HG03571 (cell line): ENCODE data around the gene PEMT.

Source experiments
- ATAC-seq: cut with Tn5 transposase; IDR thresholded peaks from one replicate; pipeline ENCODE4 v1.9.1; 2021; ENCODE audit not compliant: unreplicated experiment

The PEMT gene

DNA sequence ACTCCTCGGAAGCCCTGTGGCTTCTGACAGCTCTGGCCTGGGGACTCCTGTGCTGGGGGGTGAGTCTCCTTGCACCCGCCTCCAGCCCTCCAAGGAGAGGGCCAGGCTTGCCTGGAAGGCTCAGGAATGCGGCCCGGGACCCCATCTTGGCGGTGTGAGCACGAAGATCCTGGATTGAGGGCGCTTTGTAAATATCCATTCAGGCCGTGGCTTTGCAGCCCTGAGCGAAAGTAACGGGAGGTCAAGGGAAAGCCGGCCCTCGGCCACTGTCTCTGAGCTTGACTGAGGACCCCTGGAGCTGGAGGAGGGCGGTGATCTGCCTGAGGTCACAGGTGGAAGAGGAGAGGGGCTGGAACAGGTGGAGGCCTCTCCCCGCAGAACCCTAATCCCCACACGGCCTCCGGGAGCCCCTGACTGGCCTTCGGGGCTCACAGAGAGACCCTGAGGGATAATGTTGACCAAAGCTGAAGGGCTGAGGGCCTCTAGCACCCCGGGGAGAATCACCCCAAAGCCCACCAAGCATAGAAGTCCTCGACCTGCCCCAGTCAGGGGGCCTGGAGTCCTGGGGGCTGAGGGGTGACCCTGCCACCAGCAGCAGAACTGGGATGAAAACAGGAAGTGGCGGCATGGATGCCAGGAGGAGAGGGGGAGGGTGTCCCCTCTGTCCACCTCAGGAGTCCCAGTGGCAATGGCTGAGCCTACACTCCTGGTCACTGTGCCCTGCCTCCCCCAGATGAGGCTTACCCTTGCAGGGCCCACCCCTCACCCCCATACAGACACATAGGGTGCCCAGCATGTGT is 87.0 kb downstream of the PEMT start:
- ATAC-seq, result no peak

DNA sequence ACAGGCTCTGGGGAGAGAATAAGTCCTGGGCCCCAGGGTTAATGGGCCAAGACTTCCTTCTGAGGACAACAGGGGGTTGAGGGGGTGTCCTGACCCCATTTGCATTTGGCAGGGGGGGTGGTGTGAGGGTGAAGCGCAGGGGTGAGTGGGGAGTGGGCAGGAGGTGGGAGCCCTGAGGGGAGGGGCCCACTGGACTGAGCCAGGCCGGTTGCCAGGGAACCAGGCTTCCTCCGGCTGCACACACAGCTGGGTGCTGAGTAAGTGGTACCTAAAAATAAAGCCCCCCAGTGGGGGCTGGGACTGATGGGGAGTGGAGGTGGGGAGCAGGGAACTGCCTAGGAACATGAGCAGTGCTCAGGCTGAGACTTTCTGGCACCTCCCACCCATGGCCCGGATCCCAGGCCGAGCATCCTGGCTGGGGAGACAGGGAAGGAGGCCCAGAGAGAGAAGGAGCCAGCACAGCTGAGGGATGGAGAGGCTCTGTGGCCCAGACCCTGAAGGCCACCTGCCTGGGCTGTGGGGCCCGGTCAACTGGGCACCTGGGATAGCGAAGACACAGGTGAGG is 87.9 kb downstream of the PEMT start:
- no peak for ATAC-seq

DNA sequence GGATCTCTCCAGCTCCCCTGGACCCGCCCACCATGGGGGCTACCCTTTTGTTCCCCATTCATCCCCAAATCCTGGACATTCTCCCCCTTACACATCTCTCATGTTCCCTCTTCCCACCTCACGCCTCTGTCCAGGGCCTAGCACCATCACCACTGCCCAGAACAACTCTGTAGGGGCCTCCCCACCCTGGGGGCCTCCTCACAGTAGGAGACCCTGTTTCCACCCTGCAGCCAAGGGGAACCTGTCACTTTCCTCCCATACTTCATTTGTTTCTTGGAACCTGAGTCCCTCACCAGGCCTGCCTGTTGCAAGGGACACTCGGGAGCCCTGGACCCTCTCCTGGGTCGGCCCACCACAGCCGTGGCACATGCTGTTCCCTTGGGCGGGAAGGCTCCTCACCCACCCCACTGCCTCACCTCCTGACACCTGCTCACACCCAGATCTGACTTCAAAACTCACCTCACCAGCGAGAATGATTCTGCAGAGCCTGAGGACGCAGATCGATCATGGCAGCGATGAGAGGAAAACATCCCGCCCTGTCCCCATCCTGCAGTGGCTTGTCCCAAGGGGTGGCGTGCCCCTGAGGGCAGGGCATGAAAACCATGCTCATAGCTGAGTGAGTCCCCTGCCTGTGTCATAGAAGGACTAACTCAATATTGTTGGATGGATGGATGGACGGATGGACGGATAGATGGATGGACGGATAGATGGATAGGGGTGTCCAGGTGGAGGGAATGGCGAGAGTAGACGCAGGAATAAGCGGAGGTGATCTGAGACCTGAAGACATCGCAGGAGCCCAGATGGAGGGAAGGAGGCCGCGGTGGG is 88.6 kb downstream of the PEMT start:
- ATAC-seq, result no peak

DNA sequence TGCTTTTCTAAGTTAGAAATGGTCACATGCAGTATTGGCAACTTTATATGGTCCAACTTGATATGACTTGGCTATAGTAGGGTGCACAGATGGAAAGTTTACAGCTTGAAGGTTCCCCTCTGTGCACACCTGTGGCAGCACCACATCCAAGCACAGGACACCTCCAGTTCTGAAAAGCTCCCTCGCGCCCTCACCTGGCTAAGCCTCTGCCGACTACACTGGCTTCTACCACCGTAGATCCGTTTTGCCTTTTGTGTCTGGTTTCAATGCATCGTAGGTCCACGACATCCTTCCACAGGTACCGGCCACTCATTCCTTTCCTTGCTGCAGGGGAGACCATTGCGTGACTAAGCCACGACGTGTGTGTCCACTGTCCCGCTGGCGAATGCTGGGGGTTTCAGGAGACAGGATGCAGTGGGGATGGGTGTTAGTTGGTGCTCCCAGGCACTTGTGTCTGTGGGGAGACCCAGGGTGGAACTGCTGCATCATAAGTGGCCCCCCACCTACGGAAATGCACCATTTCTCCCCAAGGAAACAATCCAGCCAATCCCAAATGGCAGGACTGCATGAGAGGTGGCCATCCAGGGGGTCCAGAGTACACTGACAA is 90.4 kb downstream of the PEMT start:
- ATAC-seq, result no peak

DNA sequence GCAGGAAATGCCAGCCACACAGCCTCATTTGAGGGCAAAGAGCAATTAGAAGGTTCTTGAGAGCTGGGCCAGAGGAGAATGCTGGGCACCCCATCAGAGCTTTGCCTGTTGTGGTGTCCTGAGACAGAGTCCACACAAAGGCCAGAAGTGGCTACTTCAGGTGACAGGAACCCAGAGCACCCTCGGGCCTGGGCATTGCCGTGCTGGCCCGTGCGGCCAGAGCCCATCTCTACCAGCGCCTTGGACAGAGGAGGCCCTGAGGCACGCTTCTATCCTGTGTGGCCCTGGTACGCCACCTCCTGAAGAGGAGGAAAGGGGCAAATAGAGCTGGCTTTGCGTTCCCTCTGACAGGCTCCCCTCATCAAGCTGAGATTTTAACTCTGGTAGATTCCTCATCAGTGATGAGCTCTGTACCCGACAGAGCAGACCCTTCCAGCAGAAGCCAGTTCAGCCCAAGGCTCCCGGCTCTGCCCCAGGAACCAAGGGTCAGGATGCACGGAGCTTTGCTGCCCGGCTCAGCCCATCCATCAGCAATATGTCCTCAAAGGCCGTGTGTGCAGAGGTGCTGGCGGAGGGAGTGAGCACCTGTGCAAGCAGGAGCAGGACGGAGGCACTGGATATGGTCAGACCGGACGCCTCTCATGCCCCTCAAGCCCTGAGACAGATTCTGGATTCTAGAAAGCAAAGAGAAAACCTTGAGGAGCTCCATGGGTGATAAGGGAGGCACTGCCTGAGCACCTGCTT is 91.9 kb downstream of the PEMT start:
- no peak for ATAC-seq

DNA sequence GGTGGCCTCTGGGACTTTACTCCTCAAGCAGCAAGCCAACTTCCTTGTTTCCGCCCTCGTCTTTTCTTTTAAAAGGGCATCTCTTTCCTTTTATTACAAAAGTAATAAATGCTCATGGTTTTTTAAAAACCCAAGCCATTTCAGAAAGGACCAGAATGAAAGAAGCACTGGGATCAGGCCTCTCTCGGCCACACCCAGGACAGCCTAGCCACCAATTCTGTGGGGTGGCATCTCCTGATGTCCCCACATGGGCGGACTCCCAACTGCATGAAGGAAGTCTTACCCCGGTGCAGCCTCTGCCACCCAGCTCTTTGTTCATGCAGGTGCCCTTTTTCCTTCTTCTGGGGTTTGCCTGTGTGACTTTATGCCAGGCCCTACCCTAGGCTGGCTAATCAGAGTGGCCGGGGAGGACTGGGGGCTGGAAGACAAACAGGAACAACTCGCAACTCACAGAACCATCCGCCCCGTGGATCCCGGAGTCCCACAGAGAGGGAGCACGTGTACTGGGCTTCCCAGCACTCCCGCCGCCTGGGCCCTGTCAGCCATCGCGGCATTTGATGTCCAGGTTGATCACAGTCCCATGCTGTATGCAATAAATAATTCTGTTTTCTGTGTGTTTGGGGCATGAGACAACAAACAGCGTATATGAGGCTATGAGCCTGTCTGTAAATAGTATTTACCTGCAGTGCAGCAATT is 92.8 kb downstream of the PEMT start:
- ATAC-seq, result no peak

DNA sequence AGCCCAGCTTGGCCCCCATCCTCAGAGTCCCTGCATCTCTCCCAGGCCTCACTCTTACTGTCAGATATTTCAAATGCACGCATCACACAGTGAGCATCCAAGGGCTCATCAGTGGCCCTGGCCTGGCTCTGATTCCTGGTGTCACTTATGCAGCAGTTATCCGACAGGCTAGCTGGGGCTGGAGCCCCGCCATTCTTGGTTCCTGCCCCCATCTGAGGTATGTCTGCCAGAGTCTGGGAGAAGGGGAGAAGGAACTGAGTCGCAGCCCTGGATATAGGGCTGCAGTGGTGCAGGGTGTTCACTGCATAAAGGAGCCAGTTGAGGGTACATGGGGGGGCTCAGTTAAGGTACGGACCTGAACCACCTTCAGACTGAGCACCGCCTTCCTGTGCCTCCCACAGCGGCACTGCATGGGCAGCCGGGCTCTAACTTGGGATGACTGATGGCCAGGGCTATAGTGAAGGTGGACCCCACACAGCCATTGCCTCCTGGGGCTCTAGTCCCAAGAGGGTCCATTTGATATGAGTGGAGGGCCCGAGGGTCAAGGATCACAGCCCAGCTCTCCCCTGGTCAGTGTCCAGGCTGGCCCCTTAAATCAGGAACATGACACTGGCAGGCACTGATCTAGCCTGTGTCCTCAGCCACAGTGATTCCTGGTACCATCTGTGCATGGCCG is 93.5 kb downstream of the PEMT start:
- ATAC-seq, result no peak

DNA sequence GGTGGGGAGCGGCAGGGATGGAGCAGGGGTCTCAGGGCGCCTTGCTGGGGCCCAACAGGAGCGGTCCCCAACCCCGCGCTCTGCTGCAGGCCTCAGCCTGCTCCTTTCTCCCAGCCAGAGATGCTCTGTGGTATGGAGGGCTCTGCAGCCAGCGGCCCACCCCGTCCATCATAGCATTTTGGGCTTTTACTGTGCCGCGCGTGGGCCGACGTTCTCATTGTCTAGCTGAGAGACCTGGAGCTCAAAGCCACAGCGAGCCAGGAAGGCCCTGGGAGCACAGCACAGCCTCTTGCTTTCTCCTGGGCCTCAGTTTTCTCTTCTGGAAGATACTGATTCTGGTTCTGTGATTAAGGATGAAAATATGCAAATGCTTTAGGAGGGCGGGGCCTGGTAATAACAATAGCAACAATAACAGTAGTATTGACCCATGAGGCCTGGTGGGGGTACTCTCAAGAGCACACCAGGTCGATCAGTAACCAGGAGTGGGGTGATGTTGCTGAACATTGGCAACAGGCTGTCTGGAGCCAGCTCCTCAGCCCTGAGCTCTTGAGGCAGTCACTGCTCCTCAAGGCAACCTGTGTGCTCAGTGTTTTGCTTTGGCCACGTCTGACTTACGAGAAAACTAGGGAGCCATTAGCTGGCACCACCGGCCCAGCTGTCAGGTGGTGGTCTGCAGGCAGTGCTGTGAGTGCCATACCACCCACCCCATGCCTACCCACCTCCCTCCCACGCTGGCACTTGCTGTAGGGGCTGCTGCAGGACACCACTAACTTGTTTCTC is 94.3 kb downstream of the PEMT start:
- ATAC-seq, result no peak

DNA sequence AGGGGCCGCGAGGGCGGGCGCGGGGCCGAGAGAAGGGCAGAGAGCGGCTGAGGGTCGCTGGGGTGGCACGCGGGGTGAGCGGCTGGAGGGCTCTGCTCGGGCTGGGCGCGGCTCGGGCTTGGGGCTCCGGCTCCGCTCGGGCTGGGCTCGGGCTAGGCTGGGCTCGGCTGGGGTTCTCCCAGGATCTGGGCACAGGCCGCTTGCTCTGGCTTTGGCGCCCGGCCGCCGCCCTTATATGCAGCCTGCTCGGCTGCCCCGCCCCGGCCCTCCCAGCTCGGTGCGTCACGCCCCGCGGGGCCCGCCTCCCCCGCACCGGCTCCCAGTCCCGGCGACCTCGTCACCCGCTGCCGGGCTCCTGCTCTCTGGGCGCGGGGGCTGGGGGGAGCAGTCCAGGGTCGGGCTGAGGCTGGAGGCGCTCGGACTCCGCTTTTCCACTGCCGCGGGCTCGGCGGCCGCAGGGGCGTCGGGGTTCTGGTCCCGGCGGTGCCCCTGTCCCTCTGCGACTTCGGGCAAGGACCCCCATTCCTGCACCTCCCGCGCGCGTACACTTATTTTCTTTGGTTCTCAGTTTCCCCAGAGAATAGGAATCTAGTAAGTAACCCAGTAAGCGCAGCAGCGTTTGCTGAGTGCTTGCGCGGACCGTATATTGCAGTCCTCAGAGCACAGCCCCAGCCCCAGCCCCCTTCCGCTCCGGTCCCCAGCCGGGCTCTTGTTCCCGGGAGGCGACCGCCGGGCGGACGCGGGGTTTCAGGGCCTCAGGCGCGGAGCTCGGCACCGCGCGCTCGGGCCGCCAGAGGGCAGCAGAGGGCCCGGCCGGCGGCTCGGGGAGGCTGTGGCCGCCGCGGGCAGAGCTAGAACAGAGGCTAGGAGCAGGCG is 95.1 kb downstream of the PEMT start, which contains the start of gene RASD1:
Gene RASD1 (minus strand): TSS at position 207 of the 876 bp plus-strand sequence. CDS start 214 bp downstream, outside the sequence.
- ATAC-seq, result peak; percentile 64

DNA sequence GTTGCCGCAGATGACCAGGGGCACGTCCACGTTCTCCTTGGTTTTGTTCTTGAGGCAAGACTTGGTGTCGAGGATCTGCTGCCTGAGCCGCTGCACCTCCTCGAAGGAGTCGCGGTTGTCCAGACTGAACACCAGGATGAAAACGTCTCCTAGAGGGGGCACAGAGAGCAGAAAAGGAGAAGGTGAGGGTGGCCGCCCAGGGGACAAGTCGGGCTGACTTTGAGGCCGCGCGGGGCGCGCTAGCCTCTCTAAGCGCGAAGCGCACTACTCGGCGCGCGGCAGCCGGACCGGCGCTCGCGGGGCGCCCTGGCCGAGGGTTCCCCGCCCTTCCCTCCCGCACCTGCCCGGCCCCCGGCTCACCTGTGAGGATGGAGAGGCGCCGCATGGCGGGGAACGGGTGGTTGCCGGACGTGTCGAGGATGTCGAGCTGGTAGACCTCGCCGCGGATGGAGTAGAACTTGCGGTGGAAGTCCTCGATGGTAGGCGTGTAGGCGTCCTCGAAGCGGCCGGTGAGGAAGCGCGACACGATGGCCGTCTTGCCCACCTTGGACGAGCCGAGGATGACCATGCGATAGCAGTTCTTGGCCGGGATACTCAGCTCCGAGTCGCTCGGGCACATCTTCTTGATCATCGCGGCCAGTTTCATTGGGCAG is 95.8 kb downstream of the PEMT start:
- no peak for ATAC-seq

DNA sequence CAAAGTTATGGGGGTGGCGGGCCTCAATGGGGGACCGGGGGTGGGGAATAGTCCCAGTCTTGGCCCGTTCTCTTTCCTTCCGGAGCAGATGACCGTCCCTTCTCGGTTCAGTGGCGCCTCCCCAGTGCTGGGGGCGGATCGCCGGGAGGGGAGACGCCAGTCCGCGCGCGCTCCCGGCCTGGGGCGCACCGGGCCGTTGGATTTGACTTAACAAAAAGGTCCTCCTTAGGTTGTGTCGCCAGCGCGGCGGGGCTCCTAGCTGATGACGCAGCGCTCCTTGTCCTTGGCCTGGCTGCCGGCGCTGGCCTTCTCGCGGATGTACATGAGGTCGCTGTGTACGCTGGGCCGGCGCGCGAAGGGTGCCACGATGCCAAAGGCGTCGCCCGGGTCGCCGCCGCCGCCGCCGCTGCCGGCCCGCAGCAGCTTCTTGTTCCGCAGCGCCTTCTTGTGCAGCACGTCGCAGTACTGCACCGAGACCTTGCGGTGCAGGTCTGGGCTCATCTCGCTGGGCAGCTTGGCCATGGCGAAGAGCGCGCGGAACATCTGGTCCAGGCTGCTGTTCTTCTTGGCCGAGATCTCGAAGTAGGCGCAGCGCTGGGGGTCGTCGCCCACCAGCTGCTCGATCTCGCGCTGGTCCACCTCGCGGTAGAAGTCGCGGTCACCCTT is 96.5 kb downstream of the PEMT start:
- no peak for ATAC-seq

DNA sequence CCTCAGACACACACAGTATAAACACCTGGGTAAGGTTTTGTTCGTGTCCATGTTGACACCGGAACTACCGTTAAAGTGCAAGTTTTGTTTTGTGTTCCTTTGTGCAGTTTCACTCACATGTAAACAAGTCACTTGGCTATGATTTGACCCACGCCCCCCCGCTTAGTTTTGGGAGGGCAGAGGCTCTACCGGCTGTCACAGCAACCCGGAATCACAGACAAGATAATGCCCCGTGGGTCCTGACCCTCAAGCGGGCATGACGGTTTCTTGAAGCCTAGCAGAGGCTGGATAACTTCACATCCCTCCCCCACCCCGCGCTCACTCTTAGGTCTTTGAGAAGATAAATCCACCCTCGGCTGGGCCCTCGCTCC is 97.0 kb downstream of the PEMT start:
- ATAC-seq, result no peak

DNA sequence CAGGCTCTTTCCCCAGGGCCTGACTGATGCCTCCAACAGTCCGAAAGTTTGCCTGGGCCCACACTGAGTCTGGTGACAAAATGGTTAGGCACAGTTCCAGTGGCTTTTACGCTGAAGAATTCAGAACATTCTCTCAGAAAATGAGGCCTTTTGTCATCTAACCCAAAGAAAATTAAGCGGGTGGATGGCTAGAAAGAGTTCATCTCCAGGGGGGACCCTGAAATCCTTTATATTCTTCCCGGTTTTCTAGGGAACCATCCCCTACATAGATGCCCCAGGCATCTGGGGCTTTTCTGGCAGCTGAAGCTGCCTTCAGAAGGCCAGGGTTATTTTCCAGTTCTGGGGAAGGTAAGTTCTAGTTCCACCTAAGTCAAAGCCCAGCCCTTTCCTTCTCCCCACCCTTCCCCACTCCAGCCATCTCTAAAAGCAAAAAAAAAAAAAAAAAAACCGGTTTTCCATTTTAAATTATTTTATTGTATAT is 97.5 kb downstream of the PEMT start:
- no peak for ATAC-seq

DNA sequence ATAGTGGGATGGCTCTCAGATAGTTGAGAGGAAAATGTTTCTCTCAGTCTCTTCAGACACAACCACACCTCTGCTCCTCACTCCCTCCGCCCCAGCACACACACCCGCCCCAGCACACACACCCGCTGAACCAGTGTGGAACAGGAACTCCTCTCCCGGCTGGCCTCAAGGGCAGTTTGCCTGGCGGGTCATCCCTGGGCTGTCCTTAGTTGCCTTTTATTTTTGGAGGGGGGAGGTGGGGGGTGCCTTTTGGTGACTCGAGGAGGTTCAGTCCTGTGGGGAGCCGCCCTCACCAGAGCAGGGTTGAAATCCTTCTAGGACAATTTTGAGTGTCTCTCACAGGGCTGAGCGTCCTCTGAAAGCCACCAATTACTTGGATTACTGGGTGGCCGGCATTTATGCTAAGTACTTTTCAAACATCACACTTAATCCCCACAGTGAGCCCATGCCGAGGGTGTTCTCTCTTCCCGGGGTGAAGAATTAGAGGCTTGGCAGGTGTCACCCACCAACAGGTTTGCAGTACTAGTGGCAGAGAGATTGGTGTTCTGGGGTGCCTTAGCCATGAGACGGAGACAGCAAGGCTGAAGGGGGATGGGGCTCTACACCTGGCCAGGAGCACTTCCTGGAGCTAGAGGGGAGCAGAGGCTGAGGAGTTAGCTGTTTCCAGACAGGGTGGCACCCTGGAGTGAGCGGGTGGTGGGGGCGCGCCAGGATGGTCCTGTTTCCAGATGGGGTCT is 98.1 kb downstream of the PEMT start:
- no peak for ATAC-seq

DNA sequence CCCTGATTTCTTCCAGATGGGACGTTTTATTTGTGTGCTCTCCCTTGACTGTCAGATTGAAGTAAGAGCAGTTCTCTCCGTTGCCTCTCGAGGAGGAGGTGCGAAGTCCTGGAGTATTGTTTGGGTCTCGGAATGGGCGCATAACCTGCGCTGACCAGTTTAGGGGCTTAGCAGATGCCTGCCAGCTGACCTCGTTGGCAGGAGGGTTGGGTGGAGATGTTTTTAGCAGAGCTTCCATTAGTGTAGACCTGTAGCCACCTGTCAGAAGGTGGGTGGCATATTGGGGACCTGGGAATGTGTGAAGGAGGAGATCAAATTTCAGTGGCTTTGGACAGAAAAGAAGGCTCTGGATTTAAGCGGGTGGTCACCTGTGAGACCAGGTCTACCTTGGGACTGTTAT is 98.9 kb downstream of the PEMT start:
- no peak for ATAC-seq

DNA sequence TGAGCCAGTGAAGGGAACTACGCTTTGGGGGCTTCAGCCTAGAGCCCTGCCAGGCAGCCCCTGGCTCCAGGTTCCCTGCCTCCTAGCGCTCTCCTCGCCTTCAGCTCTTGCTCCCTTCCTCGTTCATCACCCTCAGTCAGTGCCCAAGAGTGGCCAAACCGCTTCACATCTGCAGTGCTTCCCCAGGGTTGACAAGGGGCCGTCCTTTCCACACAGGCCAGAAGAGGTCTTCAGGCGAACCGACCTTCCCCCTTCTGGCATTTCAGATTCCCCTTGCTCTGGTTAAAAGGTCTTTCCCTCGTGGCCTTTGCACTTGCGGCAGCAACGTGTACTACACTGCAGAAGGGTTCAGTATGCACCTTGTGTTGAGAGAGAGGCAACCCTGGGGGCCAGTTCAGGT is 99.4 kb downstream of the PEMT start:
- ATAC-seq, result no peak
